Endothelial cell of umbilical vein (primary cell): ENCODE results near the gene LYRM9. TPM values are rescaled to one million over a fixed set of nuclear protein-coding genes. Genes with fewer than 3 reads are reported as not detected.

Experiments used
- BruUV-seq: library from RNA; stranded (reverse); fragments of 400-500 nt; replicated peaks from 2 replicates; lab custom pipeline; 2021; lab: Mats Ljungman, UMichigan
- CTCF ChIA-PET: fragments of 300-600, 350-600 bp; sonication (Branson Sonifier 250); formaldehyde crosslinking; loops from one replicate; lab custom pipeline; 2021; ENCODE audit warnings: antibody characterized with exemption, inconsistent platforms; lab: Charles Lee
- POLR2A ChIA-PET: fragments of 300-600, 350-600 bp; sonication (Branson Sonifier 250); formaldehyde crosslinking; loops from one replicate; lab custom pipeline; 2021; ENCODE audit warnings: antibody characterized with exemption, inconsistent platforms; lab: Charles Lee
- DNase-seq: peaks from one replicate; pipeline ENCODE4 v3.0.0-alpha.2; 2011; ENCODE audit warnings: low read depth, low spot score
- FAIRE-seq: peaks from 2 replicates; lab custom pipeline; 2011; peaks lifted over from hg19 to GRCh38; lab: Jason Lieb, UNC
- H2AFZ ChIP-seq: 2 replicates; pipeline ENCODE4 v1.6.0; 2012; ENCODE audit warnings: low read depth, low read length, control low read depth, inconsistent platforms
- H3K27ac ChIP-seq: 2 replicates; pipeline ENCODE4 v1.5.1; 2011; ENCODE audit warnings: low read depth, mild to moderate bottlenecking, control low read depth, low read length, moderate library complexity; ENCODE audit not compliant: insufficient read depth
- H3K27me3 ChIP-seq, 2 experiments: 2 replicates each; pipeline versions ENCODE4 v1.6.0 to v1.6.1; 2011; ENCODE audit warnings: low read length in 2 of 2, mixed read lengths in 1 of 2; ENCODE audit not compliant: control insufficient read depth in 2 of 2, insufficient read depth in 2 of 2
- H3K36me3 ChIP-seq, 2 experiments: 2 replicates in 1 of 2; 3 replicates in 1 of 2; pipeline ENCODE4 v1.5.1; 2011; ENCODE audit warnings: low read length in 2 of 2, mild to moderate bottlenecking in 1 of 2, moderate library complexity in 1 of 2; ENCODE audit not compliant: control insufficient read depth in 2 of 2, insufficient read depth in 2 of 2; ENCODE audit errors: extremely low read depth in 1 of 2
- H3K4me1 ChIP-seq: 3 replicates; pipeline ENCODE4 v1.5.1; 2011; ENCODE audit warnings: mild to moderate bottlenecking, low read length; ENCODE audit not compliant: control insufficient read depth, insufficient read depth; ENCODE audit errors: extremely low read depth
- H3K4me2 ChIP-seq: 2 replicates; pipeline ENCODE4 v1.6.1; 2011; ENCODE audit warnings: low read length, control low read depth, mixed read lengths; ENCODE audit not compliant: insufficient read depth
- H3K4me3 ChIP-seq, 3 experiments: fragments of 200-600 bp in 1 of 3; sonication (generic), shearing (Covaris generic) in 1 of 3; replicated peaks in 1 of 3; 2 replicates each; pipeline ENCODE4 v1.5.1; 2011 to 2016; ENCODE audit warnings: control low read depth in 3 of 3, low read length in 3 of 3, mild to moderate bottlenecking in 2 of 3, inconsistent platforms in 1 of 3, low read depth in 1 of 3, moderate library complexity in 1 of 3; ENCODE audit not compliant: insufficient read depth in 1 of 3
- H3K79me2 ChIP-seq: 2 replicates; pipeline ENCODE4 v1.6.0; 2012; ENCODE audit warnings: low read length, inconsistent platforms; ENCODE audit not compliant: control insufficient read depth, insufficient read depth
- H3K9ac ChIP-seq: replicated peaks from 2 replicates; pipeline ENCODE3; 2011; ENCODE audit warnings: low read length, control low read depth; ENCODE audit not compliant: insufficient read depth; ENCODE audit errors: extremely low read depth
- H3K9me1 ChIP-seq: replicated peaks from 3 replicates; pipeline ENCODE4 v1.6.0; 2011; ENCODE audit warnings: mild to moderate bottlenecking, low read length; ENCODE audit not compliant: control insufficient read depth, insufficient read depth; ENCODE audit errors: extremely low read depth
- H3K9me3 ChIP-seq: replicated peaks from 2 replicates; pipeline ENCODE4 v1.5.1; 2012; ENCODE audit warnings: low read length, inconsistent platforms; ENCODE audit not compliant: control insufficient read depth, insufficient read depth
- H4K20me1 ChIP-seq: replicated peaks from 2 replicates; pipeline ENCODE3; 2011; ENCODE audit warnings: mild to moderate bottlenecking, low read length; ENCODE audit not compliant: control insufficient read depth, insufficient read depth; ENCODE audit errors: extremely low read depth
- EZH2 ChIP-seq: IDR thresholded peaks from 2 replicates; pipeline ENCODE4 v1.6.1; 2012; ENCODE audit warnings: borderline replicate concordance, low read depth, mild to moderate bottlenecking, moderate library complexity, low read length, inconsistent platforms; ENCODE audit not compliant: severe bottlenecking
- FOS ChIP-seq: IDR thresholded peaks from 2 replicates; pipeline ENCODE4 v1.6.1; 2011; ENCODE audit warnings: mild to moderate bottlenecking, low read length, moderate library complexity, borderline replicate concordance; ENCODE audit not compliant: insufficient read depth
- GATA2 ChIP-seq: IDR thresholded peaks from 2 replicates; pipeline ENCODE4 v1.7.0; 2011; ENCODE audit warnings: low read depth, mild to moderate bottlenecking, moderate library complexity, mixed read lengths, low read length; ENCODE audit not compliant: insufficient read length, insufficient read depth
- JUN ChIP-seq: IDR thresholded peaks from 2 replicates; pipeline ENCODE4 v1.6.1; 2011; ENCODE audit warnings: borderline replicate concordance, low read depth; ENCODE audit not compliant: insufficient read length, insufficient read depth
- MYC ChIP-seq: IDR thresholded peaks from one replicate; pipeline ENCODE4 v1.6.1; 2011; ENCODE audit warnings: mild to moderate bottlenecking, low read depth, low read length
- POLR2A ChIP-seq: IDR thresholded peaks from 2 replicates; pipeline ENCODE4 v1.6.1; 2012; ENCODE audit warnings: low read depth, mild to moderate bottlenecking, control low read depth, low read length
- POLR2AphosphoS5 ChIP-seq: IDR thresholded peaks from 2 replicates; pipeline ENCODE4 v1.6.1; 2012; ENCODE audit warnings: low read depth, mild to moderate bottlenecking, control low read depth, low read length, moderate library complexity; ENCODE audit not compliant: insufficient read depth
- dilution Hi-C: fragments of 300-500 bp; cut with MboI; formaldehyde crosslinking; loops from one replicate; pipeline ENCODE4 v1.15.0; 2019; ENCODE audit warnings: low sequenced_read_pairs; ENCODE audit not compliant: extremely low pct_ligation_motif_present
- intact Hi-C: fragments of 100-400 bp; cut with micrococcal nuclease; formaldehyde crosslinking; loops from one replicate; pipeline ENCODE4 v1.10.0; 2022
- polyA plus RNA-seq, 4 experiments: library from polyadenylated mRNA; depleted of rRNA in 3 of 4; stranded (reverse) in 3 of 4; unstranded in 1 of 4; fragments of >200 nt; gene quantifications; 2 replicates each; pipeline versions ENCODE4 v1.2.1 to v1.2.3, GENCODE V29; 2011 to 2012; ENCODE audit warnings: missing spikeins in 1 of 4
- total RNA-seq: library from RNA; stranded (reverse); gene quantifications from 2 replicates; pipeline ENCODE4 v1.2.3, GENCODE V29; 2021
- TF ChIP-seq, protein P1 (sequence below), 2 donors: IDR thresholded peaks; 1 replicate in 1 of 2; 2 replicates in 1 of 2; pipeline ENCODE4 v1.5.1; 2011; ENCODE audit warnings: low read length in 2 of 2, mild to moderate bottlenecking in 2 of 2, moderate library complexity in 2 of 2, control low read depth in 1 of 2, inconsistent platforms in 1 of 2, low read depth in 1 of 2; ENCODE audit not compliant: insufficient read depth in 1 of 2; ENCODE audit errors: extremely low read depth in 1 of 2
- TF ChIP-seq, protein P2 (sequence below): IDR thresholded peaks from 2 replicates; pipeline ENCODE4 v1.6.1; 2011; ENCODE audit not compliant: insufficient read depth, insufficient read length

Gene LYRM9
- total and polyA plus RNA-seq, 2 donors (not counting 3 experiments of a cell fraction or from before 2014, with no cell fraction given) = 3.0 to 4.0 TPM

DNA sequence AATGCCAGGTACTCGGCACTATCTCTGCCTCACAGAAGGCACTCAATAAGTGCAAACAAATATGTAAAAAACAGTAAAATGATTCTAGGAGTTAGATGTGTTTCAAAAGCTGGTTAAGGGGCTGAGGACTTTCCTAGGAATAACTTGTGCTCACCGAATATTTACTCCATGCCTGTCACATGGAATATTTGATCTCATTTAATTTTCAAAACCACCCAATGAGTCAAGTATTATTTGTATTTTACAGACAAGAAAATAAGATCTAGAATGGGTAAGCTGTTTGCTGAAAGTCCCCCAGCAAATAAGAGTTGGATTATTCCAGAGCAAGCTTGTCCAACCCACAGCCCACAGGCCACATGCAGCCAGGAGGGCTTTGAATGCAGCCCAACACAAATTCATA is 34.6 kb upstream of the LYRM9 start:
- Histone ChIP-seq H4K20me1 (no peaks in the 10 kb centered on the region), H3K9me3 (no peaks in the 10 kb centered on the region), H3K36me3 (no peaks in the 10 kb centered on the region), H3K4me1 (no peaks in the 10 kb centered on the region), H3K4me3 (no peak overlapping the region), H3K4me2 (no peak overlapping the region), H3K79me2 (no peaks in the 10 kb centered on the region), H3K27ac (no peak overlapping the region), H3K9ac (no peak overlapping the region), H3K9me1 (no peaks in the 10 kb centered on the region), H2AFZ (no peak overlapping the region), H3K27me3 (peaks cover 0 to 2% of the 10 kb centered on the region in 2 experiments)
- BruUV-seq = no TSS peak
- no peak for TF ChIP-seq JUN
- TF ChIP-seq, protein P1, sequence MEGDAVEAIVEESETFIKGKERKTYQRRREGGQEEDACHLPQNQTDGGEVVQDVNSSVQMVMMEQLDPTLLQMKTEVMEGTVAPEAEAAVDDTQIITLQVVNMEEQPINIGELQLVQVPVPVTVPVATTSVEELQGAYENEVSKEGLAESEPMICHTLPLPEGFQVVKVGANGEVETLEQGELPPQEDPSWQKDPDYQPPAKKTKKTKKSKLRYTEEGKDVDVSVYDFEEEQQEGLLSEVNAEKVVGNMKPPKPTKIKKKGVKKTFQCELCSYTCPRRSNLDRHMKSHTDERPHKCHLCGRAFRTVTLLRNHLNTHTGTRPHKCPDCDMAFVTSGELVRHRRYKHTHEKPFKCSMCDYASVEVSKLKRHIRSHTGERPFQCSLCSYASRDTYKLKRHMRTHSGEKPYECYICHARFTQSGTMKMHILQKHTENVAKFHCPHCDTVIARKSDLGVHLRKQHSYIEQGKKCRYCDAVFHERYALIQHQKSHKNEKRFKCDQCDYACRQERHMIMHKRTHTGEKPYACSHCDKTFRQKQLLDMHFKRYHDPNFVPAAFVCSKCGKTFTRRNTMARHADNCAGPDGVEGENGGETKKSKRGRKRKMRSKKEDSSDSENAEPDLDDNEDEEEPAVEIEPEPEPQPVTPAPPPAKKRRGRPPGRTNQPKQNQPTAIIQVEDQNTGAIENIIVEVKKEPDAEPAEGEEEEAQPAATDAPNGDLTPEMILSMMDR (IDR thresholded peaks at IDR 0.05; ENCODE audit: extremely low read depth in 1 of 2, insufficient read depth in 1 of 2, low read depth in 1 of 2, low read length in 2 of 2) = no peak
- TF ChIP-seq POLR2A = no peak
- TF ChIP-seq MYC = no peak
- TF ChIP-seq POLR2AphosphoS5 = no peak
- TF ChIP-seq FOS = no peak
- no peak for TF ChIP-seq EZH2
- TF ChIP-seq, protein P2, sequence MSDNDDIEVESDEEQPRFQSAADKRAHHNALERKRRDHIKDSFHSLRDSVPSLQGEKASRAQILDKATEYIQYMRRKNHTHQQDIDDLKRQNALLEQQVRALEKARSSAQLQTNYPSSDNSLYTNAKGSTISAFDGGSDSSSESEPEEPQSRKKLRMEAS = no peak
- TF ChIP-seq GATA2 = no peak
- FAIRE-seq = no peak
- dilution Hi-C loops = no loop called here
- ChIA-PET CTCF (interaction anchor here (0.5 to 1.2 kb wide), 3 partner anchors 14 to 36 kb away, joined by 3 to 4 read pairs (median 3); no protein-coding TSS in a partner anchor), POLR2A (no interaction called here)
- DNase-seq = no peak
- intact Hi-C loops = no loop called here
